Cerebellar nuclear complex (tissue), 1 donor: Measurements from ENCODE around the gene ARL6IP4.
"Not testable (repeated sequence)": the region's sequence is repeated elsewhere in the genome, so short reads cannot be mapped to it uniquely, and the experiment has no call there.

Experiments
- DNase-seq, 2 experiments: peaks; one replicate each; lab custom pipeline; 2025; lab: John Stamatoyannopoulos, UW

ARL6IP4 gene

DNA sequence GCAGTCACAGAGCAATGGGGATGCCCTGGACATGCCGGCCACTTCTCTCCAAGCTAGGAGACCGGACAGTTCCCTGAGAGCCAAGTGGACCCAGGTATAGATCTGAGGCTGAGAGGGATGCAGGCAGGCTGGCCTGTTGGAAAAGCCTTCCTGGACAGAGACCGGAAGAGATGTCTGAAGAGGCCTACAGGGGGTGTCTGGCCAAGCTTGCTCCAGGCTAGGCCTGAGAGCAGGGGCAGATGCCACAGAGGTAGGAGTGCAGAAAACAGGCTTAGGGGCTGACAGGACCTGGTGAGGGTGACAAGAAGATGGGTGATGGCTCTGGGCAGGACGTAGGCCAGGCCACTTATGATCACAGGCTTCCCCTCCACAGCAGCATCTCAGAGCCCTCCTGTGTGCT, 30.2 kb downstream of the ARL6IP4 start:
- DNase-seq = no peak

DNA sequence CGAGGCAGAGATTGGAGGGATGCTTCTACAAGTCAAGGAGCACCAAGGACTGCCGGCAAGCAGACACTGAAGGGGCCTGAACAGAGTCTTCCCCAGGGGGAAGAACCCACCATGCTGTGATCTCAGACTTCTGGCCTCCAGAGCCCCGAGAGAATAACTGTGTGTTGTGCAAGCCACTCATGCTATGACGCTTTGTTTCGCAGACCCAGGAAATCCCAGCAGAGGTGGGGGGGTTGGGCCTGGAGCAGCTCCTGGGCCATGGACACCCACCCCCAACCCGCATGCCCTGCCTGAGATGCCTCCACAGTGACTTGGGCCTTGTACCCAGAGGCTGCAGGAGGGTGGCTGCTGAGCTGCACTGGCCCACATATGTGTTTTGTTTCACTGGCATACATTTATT, 31.2 kb downstream of the ARL6IP4 start:
- no peak for DNase-seq

- DNase-seq = peak; percentile 42 to 80
Observed at GRCh38 chr12:123013185-123014095, 33.0 kb downstream of the ARL6IP4 start.

DNA sequence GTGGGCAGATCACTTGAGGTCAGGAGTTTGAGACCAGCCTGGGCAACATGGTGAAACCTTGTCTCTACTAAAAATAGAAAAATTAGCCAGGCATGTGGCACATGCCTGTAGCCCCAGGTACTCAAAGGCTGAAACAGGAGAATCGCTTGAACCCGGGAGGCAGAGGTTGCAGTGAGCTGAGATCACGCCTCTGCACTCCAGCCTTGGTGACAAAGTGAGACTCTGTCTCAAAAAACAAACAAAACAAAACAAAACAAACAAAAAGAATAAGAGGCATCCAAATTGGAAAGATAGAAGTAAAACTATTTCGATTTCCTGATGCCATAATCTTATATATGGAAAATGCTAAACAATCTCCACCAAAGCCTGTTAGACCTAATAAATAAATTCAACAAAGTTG, 34.0 kb downstream of the ARL6IP4 start:
- DNase-seq = not testable (repeated sequence)

DNA sequence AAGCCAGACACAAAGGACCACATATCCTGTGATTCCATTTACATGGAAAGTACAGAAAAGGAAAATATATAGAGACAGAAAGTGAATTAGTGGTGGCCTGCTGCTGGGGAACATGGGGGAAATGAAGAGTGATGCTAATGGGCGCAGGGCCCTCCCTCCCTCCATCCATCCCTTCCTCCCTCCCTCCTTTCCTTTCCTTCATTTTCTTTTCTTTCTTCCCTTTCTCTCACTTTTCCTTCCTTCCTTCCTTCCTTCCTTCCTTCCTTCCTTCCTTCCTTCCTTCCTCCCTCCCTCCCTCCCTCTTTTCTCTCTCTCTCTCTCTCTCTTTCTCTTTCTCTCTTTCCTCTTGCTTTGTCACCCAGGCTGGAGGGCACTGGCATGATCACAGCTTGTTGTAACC, 37.3 kb downstream of the ARL6IP4 start:
- DNase-seq = no peak

- no peak for DNase-seq
Observed at GRCh38 chr12:123019841-123020138, 39.3 kb downstream of the ARL6IP4 start.

DNA sequence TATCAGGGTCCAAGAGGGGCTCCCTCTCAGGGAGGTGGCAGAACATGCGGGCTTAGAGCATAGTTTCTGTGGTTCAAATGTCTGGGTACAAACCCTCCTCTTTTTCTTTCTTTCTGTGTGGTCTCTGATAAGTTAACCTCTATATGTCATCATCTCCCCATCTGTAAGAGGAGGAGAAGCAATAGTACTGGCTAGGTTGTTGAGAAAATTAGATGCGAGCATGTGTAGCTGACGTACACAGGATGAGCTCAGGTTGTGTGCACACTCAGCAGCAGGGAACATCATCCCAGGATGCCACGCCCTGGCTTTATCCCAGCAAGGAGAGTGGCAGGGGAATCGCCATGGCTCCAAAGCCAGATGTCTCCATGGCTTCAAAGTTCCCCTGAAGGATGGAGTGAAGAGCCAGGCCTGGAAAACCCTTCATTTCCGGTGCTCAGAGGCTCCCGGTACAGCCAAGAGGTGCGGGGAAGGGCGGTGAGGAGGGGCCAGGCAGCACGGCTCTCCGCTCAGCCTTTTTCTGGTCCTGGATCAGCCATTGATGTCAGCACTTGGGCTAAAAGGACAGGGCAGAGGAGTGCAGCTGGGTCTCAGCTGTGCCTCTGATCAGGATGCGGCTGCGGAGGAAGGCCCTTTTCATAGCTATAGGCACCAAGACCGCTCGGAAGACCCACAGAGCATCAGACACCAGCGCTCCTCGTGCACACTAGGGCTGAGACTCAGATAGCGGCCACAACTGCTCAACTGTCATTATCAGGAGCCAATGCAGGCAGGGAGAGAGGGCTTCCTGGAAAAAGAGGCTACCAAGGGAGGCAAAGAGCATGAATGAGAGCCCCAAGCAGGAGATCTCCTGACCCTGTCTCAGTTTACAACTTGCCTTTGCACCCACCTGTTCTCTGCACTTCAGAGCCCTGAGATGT, 41.5 kb downstream of the ARL6IP4 start:
- DNase-seq = no peak

DNA sequence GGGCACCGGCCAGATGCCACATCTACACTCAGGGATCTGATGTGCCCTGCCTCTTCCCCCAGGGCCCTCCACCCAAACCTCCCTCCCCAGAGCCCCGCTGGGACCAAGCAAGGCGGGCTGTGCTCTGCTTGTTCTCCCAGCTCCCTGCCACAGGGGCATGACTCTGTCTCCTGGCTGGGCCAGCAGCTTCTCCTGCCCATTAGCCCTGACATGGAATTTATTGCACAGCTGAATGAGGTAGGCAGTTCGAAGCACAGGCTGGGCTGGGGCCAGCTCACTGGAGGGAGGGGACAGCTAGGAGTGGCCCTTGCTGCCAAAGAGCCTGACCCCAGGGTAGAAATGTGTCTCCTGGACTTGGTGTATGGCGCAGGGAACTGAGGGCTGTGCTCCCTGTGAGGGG, 42.4 kb downstream of the ARL6IP4 start:
- no peak for DNase-seq

DNA sequence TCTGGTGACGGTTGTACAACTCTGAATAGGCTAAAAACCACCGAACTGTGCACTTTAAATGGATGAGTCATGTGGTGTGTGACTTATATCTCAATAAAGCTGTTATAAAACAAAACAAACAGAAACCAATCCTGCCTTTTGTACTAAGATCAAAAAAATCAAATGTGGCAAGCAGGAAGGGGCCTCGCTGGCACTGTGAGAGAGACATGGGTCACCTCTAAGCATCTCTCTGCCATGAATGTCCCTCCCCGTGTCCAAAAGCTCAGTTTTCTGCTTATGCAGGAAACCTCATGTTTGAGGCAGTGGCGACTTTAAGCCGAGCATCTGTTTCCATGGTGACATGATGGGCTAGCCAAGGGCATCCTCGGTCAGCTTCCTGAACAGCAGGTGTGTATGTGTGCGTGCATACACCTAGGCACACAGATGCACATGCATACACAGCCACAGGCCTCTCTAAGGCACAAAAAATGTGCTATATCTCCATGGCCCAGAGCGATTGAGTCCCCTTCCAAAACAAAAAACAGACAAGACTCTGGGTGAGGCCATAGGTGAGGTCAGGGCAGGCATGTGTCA, 44.4 kb downstream of the ARL6IP4 start:
- no peak for DNase-seq

DNA sequence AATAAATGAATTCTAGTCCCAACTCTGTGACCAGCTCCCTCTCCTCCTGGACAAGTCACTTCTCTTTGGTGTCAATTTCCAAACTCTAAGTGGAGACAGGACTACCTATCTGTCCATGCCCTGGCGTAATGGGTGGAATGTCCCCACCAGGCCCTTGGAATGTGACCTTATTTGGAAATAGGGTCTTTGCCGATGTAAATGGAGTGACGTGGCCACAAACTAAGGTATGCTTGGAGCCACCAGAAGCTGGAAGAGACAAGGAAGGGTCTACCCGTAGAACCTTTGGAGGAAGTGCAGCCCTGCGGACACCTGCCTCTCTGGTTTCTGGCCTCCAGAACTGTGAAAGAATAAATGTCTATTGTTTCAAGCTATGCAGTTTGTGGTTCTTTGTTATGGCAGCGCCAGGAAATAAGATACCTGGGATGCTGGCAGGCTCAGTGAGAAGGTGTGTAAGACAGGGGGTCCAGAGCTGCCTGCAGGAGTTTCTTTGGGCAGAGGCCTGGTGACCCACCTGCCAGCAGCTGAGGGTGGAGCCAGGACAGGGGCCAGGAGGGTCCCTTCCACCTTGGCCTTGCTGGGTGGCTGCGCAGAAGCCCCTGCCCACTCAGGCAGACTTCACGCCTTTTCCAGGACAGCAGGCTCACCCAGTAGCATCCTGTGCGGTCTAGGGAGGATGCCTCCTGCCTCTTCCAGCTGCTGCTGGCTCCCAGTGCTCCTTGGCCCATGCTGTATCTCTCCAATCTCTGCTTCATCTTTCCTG, 45.8 kb downstream of the ARL6IP4 start:
- no peak for DNase-seq

DNA sequence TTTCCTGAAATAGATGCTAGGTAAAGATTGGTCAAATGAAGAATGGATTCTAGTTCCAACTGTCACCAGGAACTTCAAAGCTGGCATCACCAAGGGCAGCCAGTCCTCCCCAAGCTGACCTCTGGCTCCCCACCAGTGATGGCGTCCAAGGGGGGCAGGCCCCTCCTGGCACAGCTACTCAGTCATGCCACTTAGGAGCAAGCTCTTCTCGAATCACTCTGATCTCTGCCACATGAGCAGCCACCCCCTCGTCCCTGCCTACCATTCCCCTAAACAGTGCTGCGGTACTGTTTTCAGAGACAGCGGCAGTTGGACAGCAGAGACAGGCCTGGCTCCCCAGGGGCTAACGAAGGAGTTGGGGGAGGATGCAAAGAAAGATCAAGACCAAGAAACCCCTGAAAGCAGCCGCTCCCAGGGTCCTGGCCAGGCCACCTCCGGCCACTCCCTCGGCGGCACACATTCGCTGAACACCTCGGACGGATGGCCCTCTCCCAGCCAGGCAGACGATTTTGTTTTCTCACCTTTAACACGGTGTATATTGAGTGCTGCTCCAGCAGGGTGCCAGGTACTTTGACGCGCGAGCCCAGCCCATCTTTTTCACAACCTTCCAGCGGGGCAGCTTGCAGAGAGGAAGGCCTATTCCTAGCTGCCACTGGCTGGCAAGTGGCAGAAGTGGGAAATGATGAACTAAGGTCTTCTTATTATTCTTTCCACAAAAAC, 47.4 kb downstream of the ARL6IP4 start:
- DNase-seq = no peak

DNA sequence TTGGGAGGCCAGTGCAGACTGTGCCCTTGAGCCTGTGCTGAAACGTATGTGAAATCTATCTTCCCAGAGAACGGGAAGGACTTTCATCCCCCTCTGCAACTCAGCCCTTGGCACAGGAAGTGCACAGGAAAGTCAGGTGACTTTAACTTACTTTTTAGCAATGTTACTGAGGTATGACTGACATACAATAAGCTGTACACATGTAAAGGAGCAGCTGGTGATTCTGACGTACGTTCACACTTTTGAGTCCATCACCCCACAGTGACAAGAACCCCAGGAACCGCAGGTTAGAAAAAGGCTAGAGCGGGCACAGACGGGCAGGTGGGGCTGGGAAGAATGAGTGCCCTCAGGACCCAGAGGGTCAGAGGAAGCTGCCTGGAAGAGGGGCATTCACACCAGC, 48.0 kb downstream of the ARL6IP4 start:
- DNase-seq = no peak

- no peak for DNase-seq
Observed at GRCh38 chr12:123029550-123029949, 49.1 kb downstream of the ARL6IP4 start.

DNA sequence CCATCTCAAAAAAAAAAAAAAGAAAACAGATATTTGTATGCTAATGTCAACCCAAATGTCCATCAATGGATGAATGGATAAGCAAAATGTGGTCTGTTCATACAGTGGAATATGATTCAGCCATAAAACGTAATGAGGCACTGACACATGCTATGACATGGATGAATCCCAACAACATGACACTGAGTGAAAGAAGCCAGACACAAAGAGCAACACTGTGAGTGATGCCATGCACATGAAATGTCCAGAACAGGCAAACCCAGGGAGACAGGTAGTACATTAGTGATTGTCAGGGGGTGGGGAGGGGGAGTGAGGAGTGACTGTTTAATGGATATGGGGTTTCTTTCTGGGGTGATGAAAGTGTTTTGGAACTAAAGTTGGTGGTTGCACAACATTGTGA, 50.2 kb downstream of the ARL6IP4 start:
- no peak for DNase-seq

DNA sequence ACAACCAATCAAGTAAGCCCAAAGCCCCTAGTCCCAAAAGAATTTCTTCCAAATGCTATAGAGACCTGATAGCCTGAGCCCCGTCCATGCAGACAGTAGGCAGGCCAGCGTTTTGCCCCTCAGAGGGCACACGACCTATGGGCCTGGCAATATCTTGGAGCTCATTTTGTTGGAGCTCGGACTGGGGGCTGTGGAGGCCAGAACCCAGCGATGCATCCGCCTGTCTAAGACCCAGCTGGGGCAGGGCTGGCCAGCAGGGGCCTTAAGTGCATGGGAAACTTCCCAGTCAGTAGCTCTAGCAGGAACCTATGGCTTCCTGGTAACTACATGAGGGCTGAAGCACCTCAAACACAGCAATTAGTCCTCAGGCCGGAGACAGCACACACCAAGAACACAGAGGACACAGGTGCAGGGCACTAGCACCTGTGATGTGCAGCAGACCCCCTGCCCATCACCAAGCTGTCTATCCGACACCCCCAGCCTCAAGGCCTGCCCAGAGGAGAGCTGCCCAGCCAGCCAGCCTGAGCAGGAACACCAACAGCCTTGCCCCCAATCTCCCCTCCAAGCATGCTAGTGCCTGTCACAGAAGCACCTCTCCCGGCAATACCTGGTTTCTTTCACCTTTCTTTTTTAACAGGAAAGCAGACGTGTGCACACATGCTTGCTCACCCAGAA, 50.8 kb downstream of the ARL6IP4 start:
- DNase-seq = no peak
